ENCODE results near the gene SNAP47.

DNA sequence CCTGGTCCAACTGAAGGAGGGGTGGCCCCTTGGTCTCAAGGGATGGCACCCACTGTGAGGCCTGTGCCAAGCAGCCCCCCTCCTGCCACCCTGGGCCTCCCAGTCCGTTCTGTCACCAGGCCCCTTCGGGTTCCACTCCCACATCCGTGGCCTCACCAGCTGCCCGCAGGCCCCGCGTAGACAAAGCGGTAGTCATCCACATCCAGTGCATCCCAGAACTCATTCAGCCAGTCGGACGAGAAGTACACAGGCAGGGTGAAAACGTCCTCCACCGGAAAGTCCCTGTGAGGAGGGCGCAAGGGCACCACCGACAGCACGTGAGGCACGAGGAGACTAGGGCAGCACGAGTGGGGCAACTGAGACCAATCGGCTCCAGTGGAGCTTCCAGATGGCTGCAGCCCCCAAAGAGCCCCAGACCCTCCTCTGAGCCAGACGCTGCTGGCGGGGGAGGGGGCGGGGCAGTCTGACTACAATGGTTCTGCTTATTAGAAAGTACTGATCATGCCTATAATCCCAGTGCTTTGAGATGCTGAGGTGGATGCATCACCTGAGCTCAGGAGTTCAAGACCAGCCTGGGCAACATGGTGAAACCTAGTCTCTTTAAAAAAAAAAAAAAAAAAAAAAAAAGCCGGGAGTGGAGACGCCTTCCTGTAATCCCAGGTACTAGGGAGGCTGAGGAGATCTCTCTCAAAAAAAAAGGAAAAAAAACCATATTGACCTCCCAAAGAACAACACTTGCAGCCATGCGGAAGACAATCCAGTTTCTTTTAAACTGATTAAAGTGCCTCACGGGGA, 1.3 kb upstream of the SNAP47 start:
- TF ChIP-seq ARNT (IDR thresholded peaks at IDR 0.05) (no peak), SUZ12 (IDR thresholded peaks at IDR 0.05) (no peak), BHLHE40 (IDR thresholded peaks at IDR 0.05; ENCODE audit: borderline replicate concordance) (no peak), TARDBP (IDR thresholded peaks at IDR 0.05) (no peak), LEF1 (IDR thresholded peaks at IDR 0.05; ENCODE audit: borderline replicate concordance) (no peak), SP1 (IDR thresholded peaks at IDR 0.05) (no peak), HDGF (IDR thresholded peaks at IDR 0.05; ENCODE audit: borderline replicate concordance) (no peak), FOXM1 (IDR thresholded peaks at IDR 0.05; ENCODE audit: borderline replicate concordance) (no peak), NFRKB (IDR thresholded peaks at IDR 0.05) (no peak)
- TF ChIP-seq, protein P1, sequence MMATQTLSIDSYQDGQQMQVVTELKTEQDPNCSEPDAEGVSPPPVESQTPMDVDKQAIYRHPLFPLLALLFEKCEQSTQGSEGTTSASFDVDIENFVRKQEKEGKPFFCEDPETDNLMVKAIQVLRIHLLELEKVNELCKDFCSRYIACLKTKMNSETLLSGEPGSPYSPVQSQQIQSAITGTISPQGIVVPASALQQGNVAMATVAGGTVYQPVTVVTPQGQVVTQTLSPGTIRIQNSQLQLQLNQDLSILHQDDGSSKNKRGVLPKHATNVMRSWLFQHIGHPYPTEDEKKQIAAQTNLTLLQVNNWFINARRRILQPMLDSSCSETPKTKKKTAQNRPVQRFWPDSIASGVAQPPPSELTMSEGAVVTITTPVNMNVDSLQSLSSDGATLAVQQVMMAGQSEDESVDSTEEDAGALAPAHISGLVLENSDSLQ (IDR thresholded peaks at IDR 0.05): no peak

Measured in HEK293T (cell line).